Prostate gland (tissue), 2 donors: ENCODE results near the gene MYH8. TPM values are rescaled to one million over a fixed set of nuclear protein-coding genes. Genes with fewer than 3 reads are reported as not detected.
A peak's percentile ranks its signal among the peaks of the same experiment; 100 is the strongest.

Experiments
- DNase-seq: peaks from one replicate; pipeline ENCODE4 v3.0.0-alpha.2; 2019; ENCODE audit warnings: low spot score
- H3K27ac ChIP-seq, 2 donors: fragments of 200-600 bp; sonication (generic); 2 replicates each; pipeline ENCODE4 v1.5.1; 2017 to 2019
- H3K27me3 ChIP-seq: fragments of 200-600 bp; sonication (generic); replicated peaks from 2 replicates; pipeline ENCODE4 v1.5.1; 2019; ENCODE audit not compliant: insufficient read depth
- H3K36me3 ChIP-seq, 2 donors: fragments of 200-600 bp; sonication (generic); 1 replicate in 1 of 2; 2 replicates in 1 of 2; pipeline versions ENCODE4 v1.5.1 to v1.8.1; 2017 to 2019
- H3K4me1 ChIP-seq: fragments of 200-600 bp; sonication (generic); replicated peaks from 2 replicates; pipeline ENCODE4 v1.5.1; 2019
- H3K4me3 ChIP-seq, 2 donors: fragments of 200-600 bp; sonication (generic); 2 replicates each; pipeline ENCODE4 v1.5.1; 2017 to 2019
- H3K9me3 ChIP-seq: fragments of 200-600 bp; sonication (generic); 2 replicates; pipeline ENCODE4 v1.5.1; 2017
- CTCF ChIP-seq, 4 experiments: fragments of 200-600 bp in 2 of 4; fragments of 450-650 bp in 2 of 4; sonication (generic) in 2 of 4; IDR thresholded peaks; 1 replicate in 3 of 4; 2 replicates in 1 of 4; pipeline ENCODE4 v1.5.1; 2016 to 2019; ENCODE audit warnings: antibody characterized with exemption in 4 of 4, mild to moderate bottlenecking in 2 of 4, moderate library complexity in 2 of 4
- POLR2A ChIP-seq: fragments of 450-650 bp; IDR thresholded peaks from one replicate; pipeline ENCODE4 v1.6.1; 2016; ENCODE audit warnings: antibody characterized with exemption, mild to moderate bottlenecking
- POLR2AphosphoS5 ChIP-seq: sonication (generic); formaldehyde crosslinking; IDR thresholded peaks from one replicate; pipeline ENCODE4 v1.6.1; 2017; ENCODE audit warnings: antibody characterized with exemption
- WGBS: methylation state at CpG from one replicate; pipeline ENCODE4 v1.1.5; 2018; 5-methylcytosine and 5-hydroxymethylcytosine counted together
- intact Hi-C: fragments of 100-400 bp; cut with DNase I; formaldehyde crosslinking; loops from one replicate; pipeline ENCODE4 v1.14.2; 2022
- total RNA-seq, 2 donors: library from RNA; depleted of rRNA; stranded (reverse); fragments of >200 nt; gene quantifications; one replicate each; pipeline ENCODE4 v1.1.0, GENCODE V29; 2016

MYH8 gene
- total RNA-seq, 2 donors from 2014 or later = 0.05 to 0.40 TPM

GRCh38 chr17:10415161-10415560 lies 6.6 kb downstream of the MYH8 start:
- Histone ChIP-seq H3K4me1 (no peaks in the 10 kb centered on the region), H3K9me3 (no peaks in the 10 kb centered on the region), H3K27ac (no peak overlapping the region), H3K27me3 (no peaks in the 10 kb centered on the region), H3K36me3 (no peaks in the 10 kb centered on the region), H3K4me3 (no peak overlapping the region)
- TF ChIP-seq POLR2A (no peak), POLR2AphosphoS5 (no peak), CTCF (IDR thresholded peaks at IDR 0.05) (no peak)
- DNase-seq = no peak
- intact Hi-C loops = no loop called here
- 85% methylated on average over 4 of the region's 4 CpGs for WGBS

- Histone ChIP-seq H3K36me3 (no peaks in the 10 kb centered on the region), H3K4me1 (no peaks in the 10 kb centered on the region), H3K4me3 (no peak overlapping the region), H3K9me3 (no peaks in the 10 kb centered on the region), H3K27ac (no peak overlapping the region), H3K27me3 (no peaks in the 10 kb centered on the region)
- TF ChIP-seq CTCF (IDR thresholded peaks at IDR 0.05) (no peak), POLR2AphosphoS5 (peak; percentile 9)
- intact Hi-C loops = no loop called here
- no peak for DNase-seq
Measured at GRCh38 chr17:10403589-10403988, 18.2 kb downstream of the MYH8 start.

- WGBS = 87% methylated on average over 9 of the region's 9 CpGs
- Histone ChIP-seq H3K36me3 (no peaks in the 10 kb centered on the region), H3K9me3 (no peaks in the 10 kb centered on the region), H3K27me3 (no peaks in the 10 kb centered on the region), H3K4me1 (no peaks in the 10 kb centered on the region), H3K27ac (no peak overlapping the region), H3K4me3 (no peak overlapping the region)
- no peak for DNase-seq
- TF ChIP-seq POLR2A (no peak), CTCF (IDR thresholded peaks at IDR 0.05) (no peak), POLR2AphosphoS5 (no peak)
- intact Hi-C loops = no loop called here
Measured at GRCh38 chr17:10398352-10398751, 23.4 kb downstream of the MYH8 start.

GRCh38 chr17:10396524-10397163 lies 25.1 kb downstream of the MYH8 start:
- no peaks in the 10 kb centered on the region for H3K9me3 ChIP-seq
- no peak overlapping the region for H3K27ac ChIP-seq
- 79% methylated on average over 14 of the region's 14 CpGs for WGBS
- no peak overlapping the region for H3K4me3 ChIP-seq
- no peaks in the 10 kb centered on the region for H3K4me1 ChIP-seq
- H3K27me3 ChIP-seq = no peaks in the 10 kb centered on the region
- TF ChIP-seq POLR2A (no peak), POLR2AphosphoS5 (no peak), CTCF (IDR thresholded peaks at IDR 0.05) (no peak)
- H3K36me3 ChIP-seq = no peaks in the 10 kb centered on the region
- intact Hi-C loops = no loop called here
- DNase-seq = no peak

- H3K4me3 ChIP-seq = no peak overlapping the region
- no peaks in the 10 kb centered on the region for H3K36me3 ChIP-seq
- DNase-seq = no peak
- no peaks in the 10 kb centered on the region for H3K27me3 ChIP-seq
- TF ChIP-seq POLR2AphosphoS5 (no peak), POLR2A (no peak), CTCF (IDR thresholded peaks at IDR 0.05) (no peak)
- no peaks in the 10 kb centered on the region for H3K9me3 ChIP-seq
- H3K4me1 ChIP-seq = no peaks in the 10 kb centered on the region
- no peak overlapping the region for H3K27ac ChIP-seq
- intact Hi-C loops = no loop called here
- WGBS = 92% methylated on average over 6 of the region's 6 CpGs
Measured at GRCh38 chr17:10394201-10394887, 27.4 kb downstream of the MYH8 start.
